Measurements from ENCODE around the gene FATE1. TPM values are rescaled to one million over a fixed set of nuclear protein-coding genes. Genes with fewer than 3 reads are reported as not detected.

FATE1 gene
- total and polyA plus RNA-seq, 12 donors, result 0.25 to 2.2 (median 0.58) TPM; not detected in 5

DNA sequence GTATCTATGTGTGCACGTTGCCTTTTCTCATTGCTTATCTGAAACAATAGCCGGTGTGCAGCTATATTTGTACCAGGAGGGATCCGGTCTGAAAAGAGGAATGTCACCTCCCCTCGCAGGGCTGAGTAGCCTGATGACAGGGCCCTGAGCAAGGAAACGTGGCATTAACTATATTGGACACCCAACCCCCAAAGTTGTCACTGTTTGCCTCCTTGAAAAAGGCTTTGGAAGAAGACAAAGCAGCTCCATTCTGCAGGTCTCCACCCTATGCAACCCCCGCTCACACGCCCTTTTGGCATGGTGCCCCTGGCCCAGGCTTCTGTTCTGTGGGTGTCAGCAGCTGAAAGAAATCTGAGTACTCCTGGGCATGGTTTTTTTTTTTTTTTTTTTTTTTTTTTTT is 12.3 kb upstream of the FATE1 start:
- Histone ChIP-seq H3K9me3 (no peaks in the 10 kb centered on the region), H3K4me3 (no peak overlapping the region), H3K27ac (peak overlapping the region in 2 of 10 donors; percentile 65 to 73), H3K36me3 (no peaks in the 10 kb centered on the region), H3K4me1 (peaks cover 0 to 17% (median 7%) of the 10 kb centered on the region in 9 donors), H3K27me3 (peaks cover 0 to 15% (median 0%) of the 10 kb centered on the region in 7 donors)
- DNase-seq, result peak; percentile 65 to 74
- 10 to 12% methylated on average over 7 of the region's 7 CpGs for WGBS, 2 donors
- peak; percentile 70 to 93 (median 84) for ATAC-seq
- TF ChIP-seq, protein P1, sequence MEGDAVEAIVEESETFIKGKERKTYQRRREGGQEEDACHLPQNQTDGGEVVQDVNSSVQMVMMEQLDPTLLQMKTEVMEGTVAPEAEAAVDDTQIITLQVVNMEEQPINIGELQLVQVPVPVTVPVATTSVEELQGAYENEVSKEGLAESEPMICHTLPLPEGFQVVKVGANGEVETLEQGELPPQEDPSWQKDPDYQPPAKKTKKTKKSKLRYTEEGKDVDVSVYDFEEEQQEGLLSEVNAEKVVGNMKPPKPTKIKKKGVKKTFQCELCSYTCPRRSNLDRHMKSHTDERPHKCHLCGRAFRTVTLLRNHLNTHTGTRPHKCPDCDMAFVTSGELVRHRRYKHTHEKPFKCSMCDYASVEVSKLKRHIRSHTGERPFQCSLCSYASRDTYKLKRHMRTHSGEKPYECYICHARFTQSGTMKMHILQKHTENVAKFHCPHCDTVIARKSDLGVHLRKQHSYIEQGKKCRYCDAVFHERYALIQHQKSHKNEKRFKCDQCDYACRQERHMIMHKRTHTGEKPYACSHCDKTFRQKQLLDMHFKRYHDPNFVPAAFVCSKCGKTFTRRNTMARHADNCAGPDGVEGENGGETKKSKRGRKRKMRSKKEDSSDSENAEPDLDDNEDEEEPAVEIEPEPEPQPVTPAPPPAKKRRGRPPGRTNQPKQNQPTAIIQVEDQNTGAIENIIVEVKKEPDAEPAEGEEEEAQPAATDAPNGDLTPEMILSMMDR (IDR thresholded peaks at IDR 0.05), result no peak
- intact Hi-C loops (cut with DNase I), result loop anchor here in 1 of 10 donors (5.0 kb wide), 1 partner anchor 944 kb away; no protein-coding TSS in a partner anchor

DNA sequence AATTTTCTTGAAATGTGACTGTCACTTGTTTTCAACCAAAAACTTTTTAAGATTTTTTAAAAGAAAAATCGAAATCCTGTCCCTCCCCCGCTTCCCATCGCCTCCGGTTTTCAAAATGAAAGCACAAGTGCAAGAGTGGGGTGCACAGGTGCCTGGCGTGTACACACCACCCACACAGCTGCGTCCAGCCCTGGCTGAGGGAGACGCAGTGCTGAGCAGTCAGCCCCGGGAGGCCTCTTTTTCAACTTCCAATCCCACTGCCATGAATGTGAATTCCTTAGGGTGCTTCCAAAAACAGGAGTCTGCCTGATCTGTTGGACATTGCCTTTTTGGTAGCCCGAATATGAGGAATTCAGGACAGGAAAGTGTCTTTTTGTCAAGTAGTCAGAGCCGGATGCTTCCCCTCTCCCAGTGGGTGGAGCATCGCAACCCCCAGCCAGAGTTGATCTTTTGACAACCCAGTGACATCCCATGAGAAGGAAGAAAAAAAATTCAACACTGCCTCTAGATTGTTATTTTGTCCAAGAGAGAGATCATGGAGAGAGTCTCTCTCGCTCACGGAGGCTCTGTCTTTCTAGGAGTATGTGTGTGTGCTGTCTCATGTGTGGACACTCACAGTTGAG is 11.7 kb upstream of the FATE1 start:
- H3K4me3 ChIP-seq, result peak overlapping the region in 5 of 10 donors; percentile 10 to 43 (median 36)
- H3K4me1 ChIP-seq, result peaks cover 0 to 17% (median 7%) of the 10 kb centered on the region in 9 donors
- peaks cover 0 to 15% (median 0%) of the 10 kb centered on the region in 7 donors for H3K27me3 ChIP-seq
- intact Hi-C loops (cut with DNase I), result loop anchor here in 1 of 10 donors (5.0 kb wide), 1 partner anchor 943 kb away; no protein-coding TSS in a partner anchor
- no peaks in the 10 kb centered on the region for H3K36me3 ChIP-seq
- no peaks in the 10 kb centered on the region for H3K9me3 ChIP-seq
- ATAC-seq (peak in 6 of 8 donors; percentile 17 to 73 (median 62)), DNase-seq (peak in 1 of 2 donors; percentile 9)
- TF ChIP-seq, protein P1 (IDR thresholded peaks at IDR 0.05), result no peak
- peak overlapping the region in 9 of 10 donors; percentile 11 to 75 (median 48) for H3K27ac ChIP-seq
- 23 to 24% methylated on average over 13 of the region's 13 CpGs for WGBS, 2 donors

DNA sequence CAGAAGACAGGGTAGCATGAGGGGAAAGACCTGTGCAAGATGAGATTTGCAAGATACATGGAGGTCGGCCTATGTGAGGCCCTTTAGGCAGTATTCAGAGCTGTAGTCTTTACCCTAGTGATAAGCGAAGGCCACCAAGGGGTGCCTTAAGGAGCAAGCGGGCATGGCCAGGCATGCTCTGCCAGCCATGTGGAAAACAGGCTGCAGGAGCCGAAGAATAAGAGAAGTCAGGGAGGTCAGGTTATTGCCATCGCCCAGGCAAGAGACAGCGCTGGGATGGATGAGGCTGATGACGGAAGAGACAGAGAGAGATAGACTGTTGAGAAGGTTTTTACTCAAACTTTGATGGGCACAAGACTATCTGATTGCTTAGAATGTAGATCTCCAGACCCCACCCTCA is 7.0 kb upstream of the FATE1 start:
- H3K4me3 ChIP-seq, result no peak overlapping the region
- TF ChIP-seq, protein P1 (IDR thresholded peaks at IDR 0.05), result no peak
- no peak overlapping the region for H3K27ac ChIP-seq
- H3K27me3 ChIP-seq, result peaks cover 0 to 20% (median 0%) of the 10 kb centered on the region in 7 donors
- ATAC-seq, result no peak
- H3K4me1 ChIP-seq, result peaks cover 0 to 27% (median 6%) of the 10 kb centered on the region in 9 donors
- no peaks in the 10 kb centered on the region for H3K36me3 ChIP-seq
- DNase-seq, result no peak
- WGBS, 2 donors, result 85 to 94% methylated on average over 7 of the region's 7 CpGs
- intact Hi-C loops (cut with DNase I), result no loop called here
- no peaks in the 10 kb centered on the region for H3K9me3 ChIP-seq

DNA sequence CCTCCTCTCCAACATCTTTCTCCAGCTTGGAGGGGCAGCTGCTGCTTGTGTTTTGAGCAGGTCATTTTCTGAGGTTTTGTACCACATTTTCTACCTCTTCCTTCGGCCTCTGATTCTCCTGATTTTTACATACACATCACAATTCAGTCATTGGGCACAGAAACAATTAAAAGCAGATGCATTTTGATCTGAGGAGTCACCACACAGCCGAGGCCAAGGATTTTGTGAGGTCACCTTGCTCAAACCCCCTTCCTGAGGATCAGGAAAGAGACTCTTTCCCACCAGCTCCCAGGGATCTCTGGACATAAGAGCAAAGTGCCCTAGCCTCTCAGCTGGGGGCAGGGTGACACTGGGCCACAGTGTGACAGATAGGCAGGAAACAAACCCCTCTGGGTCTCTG is 5.4 kb upstream of the FATE1 start:
- TF ChIP-seq, protein P1 (IDR thresholded peaks at IDR 0.05), result no peak
- Histone ChIP-seq H3K4me3 (no peak overlapping the region), H3K4me1 (peaks cover 0 to 25% (median 5%) of the 10 kb centered on the region in 9 donors), H3K36me3 (no peaks in the 10 kb centered on the region), H3K27ac (peak overlapping the region in 2 of 10 donors; percentile 1 to 48), H3K27me3 (peaks cover 0 to 16% (median 0%) of the 10 kb centered on the region in 7 donors), H3K9me3 (no peaks in the 10 kb centered on the region)
- 76 to 79% methylated on average over 2 of the region's 2 CpGs for WGBS, 2 donors
- ATAC-seq (no peak), DNase-seq (no peak)
- intact Hi-C loops (cut with DNase I), result no loop called here
